GM21723 (cell line): Measurements from ENCODE around the gene OR5H2.
"Not testable (repeated sequence)": the region's sequence is repeated elsewhere in the genome, so short reads cannot be mapped to it uniquely, and the experiment has no call there.

ENCODE experiments used
- ATAC-seq: cut with Tn5 transposase; IDR thresholded peaks from one replicate; pipeline ENCODE4 v1.9.1; 2021; ENCODE audit warnings: mild to moderate bottlenecking, moderate library complexity; ENCODE audit not compliant: unreplicated experiment

Gene OR5H2

GRCh38 chr3:98282205-98282604, at the start of gene OR5H2:
Gene OR5H2, plus strand, starts transcription at chr3:98282505. Its CDS starts 398 bp downstream, at chr3:98282903.
- no peak for ATAC-seq

DNA sequence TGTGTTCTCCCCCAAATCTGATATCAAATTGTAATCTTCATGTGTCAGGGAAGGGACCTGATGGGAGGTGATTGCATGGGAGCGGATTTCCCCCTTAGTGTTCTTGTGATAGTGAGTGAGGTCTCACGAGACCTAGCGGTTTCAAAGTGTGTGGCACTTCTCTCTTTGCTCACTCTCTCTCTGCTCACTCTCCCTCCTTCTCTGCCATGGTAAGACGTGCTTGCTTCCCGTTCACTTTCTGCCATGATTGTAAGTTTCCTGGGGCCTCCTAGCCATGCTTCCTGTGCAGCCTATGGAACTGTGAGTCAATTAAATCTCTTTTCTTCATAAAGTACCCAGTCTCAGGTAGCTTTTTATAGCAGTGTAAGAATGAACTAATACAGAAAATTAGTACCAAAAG, 48.8 kb upstream of the OR5H2 start:
- peak; percentile 49 for ATAC-seq

GRCh38 chr3:98240131-98240530, 42.2 kb upstream of the OR5H2 start:
- no peak for ATAC-seq

GRCh38 chr3:98242155-98242554, 40.1 kb upstream of the OR5H2 start:
- ATAC-seq, result no peak

DNA sequence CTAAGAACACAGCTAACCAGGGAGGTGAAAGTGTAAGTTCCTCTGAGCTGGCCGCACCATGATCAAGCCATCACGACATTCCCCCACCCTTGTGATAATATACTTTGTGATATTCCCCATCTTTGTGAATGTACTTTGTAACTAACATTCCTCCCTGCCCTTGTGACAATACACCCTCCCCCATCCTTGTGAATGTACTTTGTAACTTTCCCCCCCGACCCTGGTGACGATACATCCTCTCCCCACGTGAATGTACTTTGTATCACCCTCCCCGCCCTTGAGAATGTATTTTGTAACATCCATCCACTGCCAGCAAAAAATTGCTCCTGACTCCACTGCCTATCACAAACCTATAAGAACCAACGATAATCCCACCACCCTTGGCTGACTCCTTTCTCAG, 38.5 kb upstream of the OR5H2 start:
- ATAC-seq, result no peak

- ATAC-seq, result no peak
These were observed 36.2 kb upstream of the OR5H2 start for GRCh38 chr3:98246142-98246541.

- not testable (repeated sequence) for ATAC-seq
These were observed 26.3 kb upstream of the OR5H2 start for GRCh38 chr3:98256026-98256425.

DNA sequence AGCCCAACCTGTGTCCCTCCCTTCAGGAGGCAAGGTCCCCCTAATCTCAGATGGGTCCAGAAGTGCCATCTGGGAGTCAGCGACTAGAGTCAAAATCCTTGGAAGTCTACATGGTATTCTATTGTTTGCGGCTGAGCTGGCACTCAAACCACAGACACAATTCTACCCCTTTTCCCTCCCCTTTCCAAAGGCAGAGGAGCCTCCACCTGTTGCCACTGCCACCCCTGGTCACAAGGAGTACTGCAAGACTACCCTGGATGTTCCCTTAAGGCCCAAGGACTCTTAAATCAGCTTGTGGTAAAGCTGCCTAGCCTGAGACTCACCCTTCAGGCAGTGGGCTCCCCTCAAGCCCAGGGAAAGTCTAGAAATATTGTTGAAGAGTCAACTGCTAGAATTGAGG, 22.6 kb upstream of the OR5H2 start:
- ATAC-seq, result peak; percentile 60

DNA sequence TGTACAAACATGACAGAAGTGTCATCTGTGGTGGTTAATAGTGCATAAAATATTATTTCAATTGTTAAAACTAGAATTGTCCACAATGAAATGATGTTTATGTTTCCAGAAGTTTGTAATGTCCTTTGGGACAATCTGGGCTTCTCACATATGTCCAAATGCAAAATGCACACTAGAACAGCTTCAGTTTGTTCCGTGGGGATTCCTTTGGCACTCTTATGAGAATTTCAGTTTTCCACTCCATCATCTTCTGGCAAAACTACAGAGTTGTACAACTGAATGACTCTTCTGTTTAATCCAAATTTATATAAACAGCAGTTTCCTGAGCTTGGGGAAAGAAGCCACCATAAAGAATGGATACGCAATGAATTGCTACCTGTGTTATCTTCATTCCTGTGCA, 20.3 kb upstream of the OR5H2 start:
- ATAC-seq, result no peak

DNA sequence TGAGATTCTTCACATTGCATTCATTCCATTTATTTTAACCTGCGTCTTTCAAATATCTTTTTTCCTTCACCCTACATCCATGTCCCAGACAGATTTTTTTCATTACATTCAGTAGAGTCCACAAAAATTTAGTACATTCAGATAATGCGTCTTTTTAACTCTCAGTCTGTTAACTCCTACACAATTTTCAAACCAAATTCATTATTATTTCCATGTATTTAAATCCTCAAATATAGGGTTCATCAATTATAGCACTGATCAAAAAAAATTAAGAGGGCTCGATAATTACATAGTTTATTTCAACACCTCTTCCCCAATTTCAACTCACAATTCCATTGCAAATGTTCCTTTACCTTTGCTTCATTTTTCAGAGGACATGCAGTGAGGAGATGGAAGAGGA, 18.4 kb upstream of the OR5H2 start, which contains the start of gene OR5H6:
OR5H6 (plus strand) TSS at position 301 of the 400 bp plus-strand sequence; CDS start at position 390, 89 bp downstream.
- no peak for ATAC-seq

DNA sequence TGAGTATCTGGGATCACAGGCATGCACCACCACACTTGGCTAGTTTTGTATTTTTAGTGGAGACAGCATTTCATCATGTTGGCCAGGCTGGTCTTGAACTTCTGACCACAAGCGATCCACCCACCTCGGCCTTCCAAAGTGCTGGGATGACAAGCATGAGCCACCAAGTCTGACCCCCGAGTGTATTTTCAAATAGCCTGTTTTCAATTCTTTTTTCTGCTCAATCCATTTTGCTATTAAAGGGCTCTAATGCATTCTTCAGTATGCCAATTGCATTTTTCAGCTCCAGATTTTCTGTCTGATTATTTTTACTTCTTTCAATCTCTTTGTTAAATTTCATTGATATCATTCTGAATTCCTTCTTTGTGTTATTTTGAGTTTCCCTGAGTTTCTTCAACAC, 12.5 kb upstream of the OR5H2 start:
- no peak for ATAC-seq

- ATAC-seq, result no peak
These were observed 10.2 kb upstream of the OR5H2 start for GRCh38 chr3:98272126-98272525.

- ATAC-seq, result no peak
These were observed 7.4 kb upstream of the OR5H2 start for GRCh38 chr3:98274914-98275313.

DNA sequence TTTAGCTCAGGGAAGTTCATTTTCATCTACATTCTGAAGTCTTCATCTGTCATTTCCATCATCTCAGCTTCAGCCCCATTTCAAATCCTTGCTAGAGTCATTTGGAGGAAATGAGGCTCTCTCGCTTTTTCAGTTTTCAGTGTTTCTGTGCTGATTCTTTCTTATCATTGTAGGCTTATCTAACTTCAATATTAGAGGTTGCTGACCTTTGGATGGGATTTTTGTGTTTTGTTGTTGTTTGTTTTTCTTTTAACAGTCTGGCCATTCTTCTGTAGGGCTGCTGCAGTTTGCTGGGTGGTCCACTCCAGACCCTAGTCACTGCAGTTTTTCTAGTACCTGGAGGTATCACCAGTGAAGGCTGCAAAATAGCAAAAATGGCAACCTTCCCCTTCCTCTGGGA, 8.6 kb downstream of the OR5H2 start:
- ATAC-seq, result no peak

GRCh38 chr3:98291332-98291957, 9.1 kb downstream of the OR5H2 start:
- ATAC-seq, result no peak

DNA sequence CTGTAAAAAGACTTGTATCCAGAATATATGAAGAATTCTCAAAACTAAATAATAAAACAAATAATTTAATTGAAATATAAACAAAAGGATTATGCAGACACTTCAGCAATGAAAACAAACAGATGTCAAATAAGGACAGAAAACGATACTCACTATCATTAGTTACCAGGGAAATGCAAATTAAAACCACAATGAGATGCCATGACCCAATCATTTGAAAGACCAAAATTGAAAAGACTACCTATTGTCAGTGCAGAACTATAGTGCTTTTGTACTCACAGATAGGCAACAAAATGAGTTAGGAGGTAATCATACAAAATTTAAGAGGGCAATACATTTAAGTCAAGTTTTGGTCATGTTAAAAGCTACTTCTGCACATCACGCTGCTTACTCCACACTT, 39.8 kb downstream of the OR5H2 start:
- ATAC-seq, result no peak

DNA sequence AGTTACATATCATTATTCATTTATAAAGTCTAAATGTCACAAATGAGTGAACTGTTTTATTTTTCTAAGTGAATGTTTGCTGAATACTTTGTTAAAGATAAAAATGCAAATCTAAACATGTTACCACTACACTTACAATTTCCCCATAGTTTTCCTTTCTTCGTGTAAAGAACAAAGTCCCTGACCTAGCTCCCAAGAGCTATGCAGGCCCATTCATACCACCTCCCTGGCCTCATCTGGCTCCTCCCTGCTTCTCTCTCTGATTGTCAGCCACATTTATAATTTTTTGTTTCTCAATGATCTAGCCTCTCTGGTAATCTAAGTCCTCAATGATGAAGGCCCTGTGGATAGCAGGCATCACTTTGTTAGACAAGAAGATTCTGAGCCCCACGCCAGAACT, 40.4 kb downstream of the OR5H2 start:
- no peak for ATAC-seq

DNA sequence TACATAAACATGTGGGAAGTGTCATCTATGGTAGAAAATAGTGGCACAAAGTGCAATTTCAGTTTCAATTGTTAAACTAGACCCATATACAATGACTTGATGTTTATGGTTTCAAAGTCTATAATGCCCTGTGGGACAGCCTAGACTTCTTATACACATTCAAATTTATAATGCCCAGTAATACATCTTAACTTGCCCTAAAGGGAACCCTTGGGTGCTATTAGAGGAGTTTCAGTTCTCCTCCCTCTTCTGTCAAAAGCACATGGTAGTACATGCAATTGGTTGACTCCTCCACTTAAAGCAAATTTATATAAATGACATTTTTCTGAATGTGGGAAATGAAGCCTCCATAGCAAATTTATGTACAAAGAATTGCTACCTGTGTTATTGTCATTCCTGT, 41.1 kb downstream of the OR5H2 start:
- ATAC-seq, result no peak

- no peak for ATAC-seq
These were observed 42.8 kb downstream of the OR5H2 start for GRCh38 chr3:98325055-98325454.

GRCh38 chr3:98326105-98326893, 44.0 kb downstream of the OR5H2 start:
- no peak for ATAC-seq

- peak; percentile 58 for ATAC-seq
These were observed 44.6 kb downstream of the OR5H2 start for GRCh38 chr3:98326945-98327344.

- ATAC-seq, result no peak
These were observed 46.6 kb downstream of the OR5H2 start for GRCh38 chr3:98328933-98329332.
